Activated naive CD8-positive, alpha-beta T cell treated with anti-CD3 and anti-CD28 coated beads, Interleukin-2, amount 10 ng/mL, durations not matched to agents 7 days and 5 days (primary cell): ENCODE data around the gene SLCO2A1. TPM values are rescaled to one million over a fixed set of nuclear protein-coding genes. Genes with fewer than 3 reads are reported as not detected.

Experiments
- ATAC-seq: fragments of 150-1000 bp; cut with Tn5 transposase; one replicate; pipeline ENCODE4 v1.10.0; 2021; ENCODE audit warnings: low read depth, moderate library complexity
- POLR2A ChIA-PET: fragments of 350-600 bp; sonication (Branson Sonifier 250); formaldehyde crosslinking; loops from one replicate; lab custom pipeline; 2021; ENCODE audit warnings: antibody characterized with exemption; lab: Charles Lee
- DNase-seq: peaks from one replicate; pipeline ENCODE4 v3.0.0; 2021
- H3K27ac Mint-ChIP-seq: one replicate; pipeline ENCODE4 v1.8.0; 2022; ENCODE audit warnings: mild to moderate bottlenecking, mixed read lengths
- H3K27me3 Mint-ChIP-seq: one replicate; pipeline ENCODE4 v1.8.0; 2022; ENCODE audit warnings: mild to moderate bottlenecking, moderate library complexity, mixed read lengths
- H3K36me3 Mint-ChIP-seq: one replicate; pipeline ENCODE4 v1.8.0; 2021; ENCODE audit warnings: mild to moderate bottlenecking, mixed read lengths
- H3K4me1 Mint-ChIP-seq: one replicate; pipeline ENCODE4 v1.8.0; 2021; ENCODE audit warnings: mixed read lengths
- H3K4me3 Mint-ChIP-seq: one replicate; pipeline ENCODE4 v1.8.0; 2022; ENCODE audit warnings: mild to moderate bottlenecking, moderate library complexity, mixed read lengths
- H3K9me3 Mint-ChIP-seq: one replicate; pipeline ENCODE4 v1.8.0; 2021; ENCODE audit warnings: mixed read lengths
- total RNA-seq, 2 experiments: library from RNA; stranded (reverse); gene quantifications; one replicate each; pipeline ENCODE4 v1.2.3, GENCODE V29; 2021

Gene SLCO2A1
- total RNA-seq, 2 experiments from 2014 or later: not detected

GRCh38 chr3:134056464-134056891 lies 26.8 kb upstream of the SLCO2A1 start:
- no peak overlapping the region for H3K27ac Mint-ChIP-seq
- H3K36me3 Mint-ChIP-seq: no peaks in the 10 kb centered on the region
- POLR2A ChIA-PET: no interaction called here
- peaks cover 13% of the 10 kb centered on the region for H3K4me1 Mint-ChIP-seq
- ATAC-seq (no peak), DNase-seq (no peak)
- H3K9me3 Mint-ChIP-seq: no peaks in the 10 kb centered on the region
- H3K4me3 Mint-ChIP-seq: no peak overlapping the region
- peaks cover 2% of the 10 kb centered on the region for H3K27me3 Mint-ChIP-seq

GRCh38 chr3:134055661-134056060 lies 25.9 kb upstream of the SLCO2A1 start:
- Mint-ChIP-seq H3K27ac (no peak overlapping the region), H3K9me3 (no peaks in the 10 kb centered on the region), H3K27me3 (peaks cover 2% of the 10 kb centered on the region), H3K4me1 (peaks cover 13% of the 10 kb centered on the region), H3K4me3 (no peak overlapping the region), H3K36me3 (no peaks in the 10 kb centered on the region)
- POLR2A ChIA-PET: no interaction called here
- DNase-seq: no peak
- ATAC-seq: no peak

- ATAC-seq (no peak), DNase-seq (no peak)
- POLR2A ChIA-PET: no interaction called here
- Mint-ChIP-seq H3K36me3 (no peaks in the 10 kb centered on the region), H3K4me1 (peaks cover 13% of the 10 kb centered on the region), H3K4me3 (no peak overlapping the region), H3K27me3 (peaks cover 5% of the 10 kb centered on the region), H3K27ac (no peak overlapping the region), H3K9me3 (no peaks in the 10 kb centered on the region)
These were observed 25.2 kb upstream of the SLCO2A1 start for GRCh38 chr3:134054881-134055280.

GRCh38 chr3:134054231-134054630 lies 24.5 kb upstream of the SLCO2A1 start:
- POLR2A ChIA-PET: no interaction called here
- Mint-ChIP-seq H3K27me3 (peaks cover 6% of the 10 kb centered on the region), H3K4me3 (no peak overlapping the region), H3K9me3 (no peaks in the 10 kb centered on the region), H3K27ac (no peak overlapping the region), H3K4me1 (peaks cover 13% of the 10 kb centered on the region), H3K36me3 (no peaks in the 10 kb centered on the region)
- no peak for ATAC-seq
- DNase-seq: no peak

GRCh38 chr3:134052370-134052769 lies 22.6 kb upstream of the SLCO2A1 start:
- Mint-ChIP-seq H3K9me3 (no peaks in the 10 kb centered on the region), H3K4me3 (no peak overlapping the region)
- DNase-seq: no peak

GRCh38 chr3:134049676-134050075 lies 20.0 kb upstream of the SLCO2A1 start:
- H3K36me3 Mint-ChIP-seq: no peaks in the 10 kb centered on the region
- H3K9me3 Mint-ChIP-seq: peaks cover 10% of the 10 kb centered on the region
- POLR2A ChIA-PET: no interaction called here
- no peak overlapping the region for H3K4me3 Mint-ChIP-seq
- peaks cover 1% of the 10 kb centered on the region for H3K4me1 Mint-ChIP-seq
- no peak for ATAC-seq
- DNase-seq: no peak
- H3K27ac Mint-ChIP-seq: no peak overlapping the region
- H3K27me3 Mint-ChIP-seq: peaks cover 14% of the 10 kb centered on the region

More at GRCh38 chr3:134052370-134052769, 22.6 kb upstream of the SLCO2A1 start:
- Mint-ChIP-seq H3K27ac (no peak overlapping the region), H3K36me3 (no peaks in the 10 kb centered on the region), H3K4me1 (peaks cover 9% of the 10 kb centered on the region), H3K27me3 (peaks cover 10% of the 10 kb centered on the region)
- ATAC-seq: no peak
- POLR2A ChIA-PET: no interaction called here

- Mint-ChIP-seq H3K9me3 (peaks cover 10% of the 10 kb centered on the region), H3K4me3 (no peak overlapping the region), H3K36me3 (no peaks in the 10 kb centered on the region), H3K4me1 (no peaks in the 10 kb centered on the region), H3K27ac (no peak overlapping the region), H3K27me3 (peaks cover 12% of the 10 kb centered on the region)
- POLR2A ChIA-PET: no interaction called here
- DNase-seq (no peak), ATAC-seq (no peak)
These were observed 18.7 kb upstream of the SLCO2A1 start for GRCh38 chr3:134048278-134048996.

- ATAC-seq (no peak), DNase-seq (no peak)
- Mint-ChIP-seq H3K27ac (no peak overlapping the region), H3K4me3 (no peak overlapping the region), H3K4me1 (no peaks in the 10 kb centered on the region), H3K9me3 (peaks cover 16% of the 10 kb centered on the region), H3K27me3 (peaks cover 13% of the 10 kb centered on the region), H3K36me3 (no peaks in the 10 kb centered on the region)
- POLR2A ChIA-PET: no interaction called here
These were observed 14.7 kb upstream of the SLCO2A1 start for GRCh38 chr3:134044459-134044858.

GRCh38 chr3:134040066-134040465 lies 10.3 kb upstream of the SLCO2A1 start:
- Mint-ChIP-seq H3K9me3 (peaks cover 7% of the 10 kb centered on the region), H3K4me1 (no peaks in the 10 kb centered on the region), H3K27me3 (peaks cover 8% of the 10 kb centered on the region), H3K4me3 (no peak overlapping the region), H3K27ac (no peak overlapping the region), H3K36me3 (no peaks in the 10 kb centered on the region)
- no peak for ATAC-seq
- POLR2A ChIA-PET: no interaction called here
- DNase-seq: no peak

GRCh38 chr3:134039161-134039862 lies 9.6 kb upstream of the SLCO2A1 start:
- DNase-seq (no peak), ATAC-seq (no peak)
- Mint-ChIP-seq H3K9me3 (peaks cover 5% of the 10 kb centered on the region), H3K27me3 (peaks cover 8% of the 10 kb centered on the region), H3K4me1 (no peaks in the 10 kb centered on the region), H3K36me3 (no peaks in the 10 kb centered on the region), H3K27ac (no peak overlapping the region), H3K4me3 (no peak overlapping the region)
- POLR2A ChIA-PET: no interaction called here

GRCh38 chr3:134038716-134039115 lies 9.0 kb upstream of the SLCO2A1 start:
- no peak overlapping the region for H3K4me3 Mint-ChIP-seq
- peaks cover 5% of the 10 kb centered on the region for H3K9me3 Mint-ChIP-seq
- H3K27ac Mint-ChIP-seq: no peak overlapping the region
- no peaks in the 10 kb centered on the region for H3K4me1 Mint-ChIP-seq
- no peak for DNase-seq
- ATAC-seq: no peak
- peaks cover 8% of the 10 kb centered on the region for H3K27me3 Mint-ChIP-seq
- H3K36me3 Mint-ChIP-seq: no peaks in the 10 kb centered on the region
- POLR2A ChIA-PET: no interaction called here

- DNase-seq (no peak), ATAC-seq (no peak)
- H3K27ac Mint-ChIP-seq: no peak overlapping the region
- no peaks in the 10 kb centered on the region for H3K4me1 Mint-ChIP-seq
- peaks cover 10% of the 10 kb centered on the region for H3K27me3 Mint-ChIP-seq
- no peaks in the 10 kb centered on the region for H3K36me3 Mint-ChIP-seq
- H3K9me3 Mint-ChIP-seq: peaks cover 5% of the 10 kb centered on the region
- POLR2A ChIA-PET: no interaction called here
- no peak overlapping the region for H3K4me3 Mint-ChIP-seq
These were observed 8.4 kb upstream of the SLCO2A1 start for GRCh38 chr3:134038071-134038491.

- H3K27me3 Mint-ChIP-seq: peaks cover 7% of the 10 kb centered on the region
- no peak overlapping the region for H3K4me3 Mint-ChIP-seq
- no peaks in the 10 kb centered on the region for H3K4me1 Mint-ChIP-seq
- DNase-seq: no peak
- ATAC-seq: no peak
- no peaks in the 10 kb centered on the region for H3K36me3 Mint-ChIP-seq
- H3K9me3 Mint-ChIP-seq: peaks cover 3% of the 10 kb centered on the region
- no peak overlapping the region for H3K27ac Mint-ChIP-seq
- POLR2A ChIA-PET: no interaction called here
These were observed 7.4 kb upstream of the SLCO2A1 start for GRCh38 chr3:134037168-134037567.

GRCh38 chr3:134036291-134036690 lies 6.6 kb upstream of the SLCO2A1 start:
- H3K27ac Mint-ChIP-seq: no peak overlapping the region
- POLR2A ChIA-PET: no interaction called here
- DNase-seq: no peak
- no peak overlapping the region for H3K4me3 Mint-ChIP-seq
- no peak for ATAC-seq
- no peaks in the 10 kb centered on the region for H3K9me3 Mint-ChIP-seq
- no peaks in the 10 kb centered on the region for H3K4me1 Mint-ChIP-seq
- no peaks in the 10 kb centered on the region for H3K36me3 Mint-ChIP-seq
- H3K27me3 Mint-ChIP-seq: peaks cover 11% of the 10 kb centered on the region
